ENCODE data around the gene PHC2. TPM values are rescaled to one million over a fixed set of nuclear protein-coding genes. Genes with fewer than 3 reads are reported as not detected.

PHC2 gene
- total RNA-seq, 1 donor from 2014 or later, result 107 TPM

DNA sequence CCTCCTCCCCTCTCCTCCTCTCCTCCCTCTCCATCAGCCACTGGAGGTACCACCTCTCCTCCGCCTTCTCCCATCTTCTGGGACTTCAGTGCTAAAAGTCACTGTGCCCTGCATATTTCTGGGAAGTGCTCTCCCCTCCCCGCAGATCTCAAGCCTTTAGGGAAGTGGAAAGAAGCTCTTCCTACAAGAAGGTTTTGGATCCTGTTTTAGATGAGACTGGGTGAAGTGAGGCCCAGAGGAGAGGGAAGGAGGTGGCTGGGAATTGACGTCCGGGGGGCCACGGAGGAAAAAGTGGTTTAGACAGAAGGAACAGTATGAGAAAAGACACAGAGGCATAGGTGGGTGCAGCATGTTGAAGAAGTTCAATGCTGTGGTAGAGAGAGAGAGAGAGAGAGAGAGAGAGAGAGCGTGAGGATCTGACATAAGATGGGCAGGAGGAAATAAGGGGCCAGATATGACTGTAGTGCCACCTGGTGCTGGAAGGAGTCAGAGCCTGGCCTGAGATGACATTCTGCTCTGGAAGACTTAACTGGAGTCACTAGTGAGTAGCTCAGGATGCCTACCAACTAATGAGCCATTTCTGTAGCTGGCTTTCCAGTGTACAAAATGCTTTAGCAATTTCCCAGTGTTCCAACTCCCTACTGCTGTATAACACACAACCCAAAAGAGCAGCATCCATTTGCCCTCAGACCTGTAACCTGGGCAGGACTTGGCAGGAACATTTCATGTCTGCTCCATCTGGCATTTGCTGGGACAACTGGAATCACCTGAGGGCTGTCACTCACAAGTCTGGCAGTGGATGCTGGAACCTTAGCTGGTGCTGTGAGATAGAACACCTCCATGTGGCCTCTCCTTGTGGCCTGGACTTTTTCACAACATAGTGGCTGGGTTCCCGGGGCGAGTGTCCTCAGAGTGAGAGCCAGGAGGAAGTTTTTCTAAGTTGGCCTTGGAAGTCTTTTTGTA is 24.9 kb upstream of the PHC2 start:
- peak; percentile 73 for DNase-seq (ENCODE audit: low spot score)

DNA sequence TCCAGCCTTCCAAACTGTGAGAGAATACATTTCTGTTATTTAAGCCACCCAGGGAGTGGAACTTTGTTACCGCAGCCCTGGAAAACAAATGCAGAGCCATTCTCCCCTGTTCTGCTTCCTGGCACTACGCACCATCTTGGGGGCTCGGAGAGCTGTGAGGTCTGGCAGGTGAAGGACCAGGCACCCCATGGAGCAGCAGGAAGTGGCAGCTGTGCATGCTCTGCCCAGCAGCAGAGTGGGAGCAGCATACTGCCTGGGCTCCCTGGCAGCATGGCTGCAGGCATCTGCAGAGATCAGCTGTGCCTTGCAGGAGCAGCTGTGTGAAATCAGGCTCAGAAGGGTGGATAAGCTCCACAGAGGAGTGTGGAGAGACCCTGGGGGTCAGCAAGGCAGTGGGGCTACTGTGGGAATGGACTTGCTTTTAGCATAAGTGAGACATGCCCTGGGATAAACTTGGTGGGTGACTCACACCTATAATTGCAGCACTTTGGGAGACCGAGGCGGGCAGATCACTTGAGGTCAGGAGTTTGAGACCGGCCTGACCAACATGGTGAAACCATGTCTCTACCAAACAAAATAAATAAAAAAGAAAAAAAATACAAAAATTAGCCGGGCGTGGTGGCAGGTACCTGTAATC is 23.9 kb upstream of the PHC2 start:
- DNase-seq (ENCODE audit: low spot score), result no peak

- no peak for DNase-seq (ENCODE audit: low spot score)
Observed at GRCh38 chr1:33446590-33446989, 15.7 kb upstream of the PHC2 start.

- no peak for DNase-seq (ENCODE audit: low spot score)
Observed at GRCh38 chr1:33445108-33445507, 14.2 kb upstream of the PHC2 start.

- no peak for DNase-seq (ENCODE audit: low spot score)
Observed at GRCh38 chr1:33443705-33444180, 12.8 kb upstream of the PHC2 start.

GRCh38 chr1:33443080-33443704 is 12.3 kb upstream of the PHC2 start:
- no peak for DNase-seq (ENCODE audit: low spot score)

- DNase-seq (ENCODE audit: low spot score), result no peak
Observed at GRCh38 chr1:33442141-33442540, 11.2 kb upstream of the PHC2 start.

GRCh38 chr1:33441088-33441745 is 10.3 kb upstream of the PHC2 start:
- DNase-seq (ENCODE audit: low spot score), result no peak

DNA sequence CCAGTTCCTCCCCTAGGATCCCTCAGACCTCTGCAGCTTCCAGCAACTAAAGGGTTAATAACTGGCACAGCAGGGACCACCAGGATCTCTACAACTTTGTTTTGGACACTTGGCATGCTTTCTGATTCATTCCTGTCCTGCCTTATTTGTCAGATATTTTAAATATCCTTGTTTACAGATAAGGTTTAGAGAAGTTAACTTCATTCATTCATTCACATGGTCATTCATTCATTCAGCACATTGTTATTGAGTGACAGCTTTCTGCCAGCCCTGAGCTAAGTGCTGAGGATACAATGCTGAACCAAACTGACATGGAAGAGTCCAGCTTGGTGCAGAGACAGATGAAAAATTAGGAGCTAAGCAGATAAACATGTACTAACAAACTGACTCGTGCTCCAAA is 8.8 kb upstream of the PHC2 start:
- no peak for DNase-seq (ENCODE audit: low spot score)

DNA sequence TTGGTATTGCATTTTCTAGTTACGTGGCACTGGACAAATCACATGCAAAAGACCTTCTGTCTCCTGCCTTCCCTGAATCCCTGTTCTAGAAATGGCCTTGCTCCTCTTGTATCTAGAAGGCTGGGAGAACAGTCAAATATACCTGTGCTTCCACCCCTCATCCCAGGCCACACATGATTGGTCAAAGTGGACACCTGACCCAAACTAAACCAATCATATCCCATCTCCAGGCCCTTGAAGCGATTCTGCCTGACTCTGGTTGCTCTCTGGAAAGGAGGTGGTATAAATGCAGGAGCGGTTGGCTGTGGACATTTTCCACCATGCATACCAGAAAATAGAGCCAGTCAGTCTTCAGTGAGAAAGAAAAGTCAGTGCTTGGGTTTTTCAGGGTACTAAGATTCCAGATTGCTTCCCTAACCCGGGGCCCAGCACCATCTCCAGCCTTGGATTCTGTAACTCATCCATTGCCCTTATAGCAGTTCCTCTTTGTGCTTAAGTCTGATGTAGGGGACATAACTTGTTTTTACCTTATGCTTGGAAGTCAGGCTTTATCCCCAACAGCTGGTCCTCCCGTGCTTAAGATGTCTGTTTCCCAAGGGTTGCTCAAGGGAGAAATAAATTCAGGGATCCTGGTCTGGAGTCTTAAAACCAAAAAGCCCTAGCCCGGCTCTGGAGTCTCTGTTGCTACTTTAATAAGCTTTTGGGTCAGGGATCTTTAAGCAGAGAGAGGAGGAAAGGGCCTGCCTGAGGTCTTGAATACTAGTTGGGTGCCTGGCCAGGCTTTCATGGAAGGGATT is 7.7 kb upstream of the PHC2 start:
- no peak for DNase-seq (ENCODE audit: low spot score)

DNA sequence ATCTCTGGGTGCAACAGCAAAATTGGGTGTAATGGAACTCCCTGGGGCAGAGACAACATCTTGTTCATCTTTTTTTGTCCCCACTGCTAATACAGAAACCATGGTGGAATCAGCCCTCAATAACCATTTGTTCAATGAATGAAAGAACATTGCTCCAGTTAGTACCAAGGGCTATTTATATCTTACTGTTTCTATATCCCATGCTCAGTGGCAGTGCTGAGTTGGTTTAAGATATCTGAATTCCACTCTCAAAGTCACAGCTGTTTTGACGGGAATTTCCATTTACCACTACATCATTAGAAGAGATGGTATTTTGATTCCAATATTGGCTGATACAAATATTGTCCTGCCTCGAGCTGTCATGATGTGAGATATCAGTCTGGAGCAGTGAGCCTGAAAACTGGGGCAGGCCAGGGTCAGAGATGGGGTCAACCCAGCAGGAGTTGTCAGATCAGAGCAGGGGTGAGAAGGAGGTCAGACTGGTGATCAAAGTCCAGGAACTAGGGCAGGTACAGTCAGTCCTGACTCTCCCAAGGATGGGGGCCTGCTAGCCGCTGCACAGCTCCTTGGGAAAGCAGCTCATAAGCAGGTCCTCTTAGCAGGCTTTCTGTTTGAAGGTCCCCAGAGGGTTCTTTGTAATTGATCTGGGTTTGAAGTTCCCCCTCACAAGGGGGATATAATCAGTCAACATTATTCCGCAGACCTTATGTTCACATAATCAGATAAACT is 5.8 kb upstream of the PHC2 start:
- no peak for DNase-seq (ENCODE audit: low spot score)

DNA sequence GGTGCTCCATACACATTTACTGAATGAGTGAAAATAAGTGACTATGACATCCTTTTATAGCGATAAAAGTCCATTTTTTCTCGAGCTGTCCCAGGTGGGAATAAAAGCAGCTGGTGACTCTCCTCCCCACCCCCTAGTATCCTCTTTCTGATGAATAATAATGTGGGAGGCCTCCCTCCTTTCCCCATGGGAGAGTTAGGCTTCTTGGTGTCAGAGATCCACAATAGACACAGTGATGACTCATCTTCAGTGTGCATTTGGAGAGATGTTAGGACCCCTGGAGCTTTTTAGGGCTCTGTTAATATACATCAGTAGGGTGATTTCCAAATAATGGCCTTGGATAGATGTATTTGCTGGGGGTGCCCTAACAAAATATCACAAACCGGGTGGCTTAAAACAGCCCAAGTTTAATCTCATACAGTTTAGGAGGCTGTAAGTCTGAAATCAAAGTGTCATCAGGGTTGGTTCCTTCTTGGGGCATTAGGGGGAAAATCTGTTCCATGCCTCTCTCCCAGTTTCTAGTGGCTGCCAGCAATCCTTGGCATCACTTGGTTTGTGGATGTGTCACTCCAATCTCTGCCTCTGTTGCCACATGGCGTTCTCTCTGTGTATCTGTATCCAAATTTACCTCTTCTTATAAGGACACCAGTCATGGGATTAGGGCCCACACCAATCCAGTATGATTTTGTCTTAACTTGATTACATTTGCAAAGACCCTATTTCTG is 4.4 kb upstream of the PHC2 start:
- no peak for DNase-seq (ENCODE audit: low spot score)

- no peak for DNase-seq (ENCODE audit: low spot score)
Observed at GRCh38 chr1:33434363-33434750, 3.5 kb upstream of the PHC2 start.

DNA sequence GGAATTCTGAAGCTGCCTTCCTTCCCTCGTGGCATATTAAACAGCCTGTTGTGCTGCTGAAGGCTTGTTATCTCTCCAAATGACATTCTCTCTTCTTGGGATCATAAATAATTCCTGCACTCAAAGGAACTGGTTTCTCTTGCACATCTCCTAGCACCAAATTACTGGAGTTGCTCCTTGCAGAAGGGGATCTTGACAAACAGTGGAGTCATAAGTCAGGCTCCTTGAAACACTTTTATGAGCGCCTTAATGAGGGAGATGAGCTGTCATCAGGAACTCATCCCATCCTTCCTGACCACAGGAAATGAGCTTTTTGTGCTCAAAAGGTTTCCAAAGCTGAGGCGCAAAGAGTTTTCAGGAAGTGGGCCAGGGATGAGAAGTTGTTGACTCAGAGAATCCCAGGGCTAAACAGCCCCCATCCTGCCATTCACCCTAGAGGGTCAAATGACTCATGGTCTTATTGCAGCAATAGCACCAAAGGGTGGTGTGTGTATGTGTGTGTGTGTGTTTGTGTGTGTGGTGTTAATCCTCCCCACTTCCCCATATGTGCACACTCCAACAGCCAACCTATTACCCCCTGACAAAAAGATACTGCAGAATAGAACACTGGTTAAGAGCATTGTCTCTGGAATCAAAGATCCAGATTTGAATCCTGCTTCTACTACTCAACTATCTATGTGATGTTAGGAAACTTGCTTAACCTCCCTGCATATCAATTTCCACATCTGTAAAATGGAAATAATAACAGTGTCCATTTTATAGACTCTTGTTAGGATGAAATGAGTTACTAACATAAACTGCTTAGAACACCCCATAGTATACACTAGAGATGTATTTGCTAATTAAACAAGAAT is 2.8 kb upstream of the PHC2 start:
- peak; percentile 70 for DNase-seq (ENCODE audit: low spot score)

DNA sequence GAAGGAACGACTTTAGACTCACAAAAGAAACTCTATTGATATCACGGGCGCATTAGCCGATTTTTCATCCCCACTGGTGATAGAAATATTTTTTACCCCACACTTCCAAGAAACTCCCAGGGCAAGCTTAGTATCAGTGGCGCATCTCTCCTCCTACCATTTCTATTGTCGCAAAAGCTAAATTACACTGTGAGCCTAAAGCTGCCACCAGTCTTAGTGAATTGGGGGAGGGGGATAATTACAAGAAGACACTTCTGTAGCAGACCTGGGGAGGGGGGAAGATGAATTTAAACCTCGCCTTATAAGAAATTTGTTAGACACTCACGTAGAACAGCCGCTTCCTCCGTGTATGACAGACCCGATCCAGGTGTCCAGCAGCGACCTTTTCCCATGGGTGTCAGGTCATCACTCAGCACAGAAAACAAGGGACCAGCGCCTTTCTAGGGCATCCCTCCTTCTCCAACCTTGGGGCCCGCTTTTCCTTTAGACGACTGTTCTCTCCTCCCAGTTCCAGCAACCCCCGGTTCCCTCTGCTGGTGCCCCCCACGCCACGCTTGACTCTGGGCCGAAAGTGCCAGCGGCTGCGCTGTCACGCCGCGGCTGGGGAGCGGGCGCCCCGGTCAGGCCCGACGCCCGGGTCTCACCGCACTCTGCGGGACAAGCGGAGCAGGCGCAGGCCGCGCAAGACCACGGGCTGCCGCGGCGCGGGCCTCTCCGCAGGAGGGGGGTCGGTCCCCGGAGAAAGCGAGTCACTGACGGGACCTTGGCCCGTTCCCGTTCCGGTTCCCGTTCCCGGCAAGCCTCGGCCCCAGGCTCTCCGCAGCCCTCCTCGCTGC is 821 bp downstream of the PHC2 start:
- no peak for DNase-seq (ENCODE audit: low spot score)

GRCh38 chr1:33429332-33429731 is 1.6 kb downstream of the PHC2 start:
- DNase-seq (ENCODE audit: low spot score), result no peak

- DNase-seq (ENCODE audit: low spot score), result no peak
Observed at GRCh38 chr1:33428661-33429060, 2.2 kb downstream of the PHC2 start.

DNA sequence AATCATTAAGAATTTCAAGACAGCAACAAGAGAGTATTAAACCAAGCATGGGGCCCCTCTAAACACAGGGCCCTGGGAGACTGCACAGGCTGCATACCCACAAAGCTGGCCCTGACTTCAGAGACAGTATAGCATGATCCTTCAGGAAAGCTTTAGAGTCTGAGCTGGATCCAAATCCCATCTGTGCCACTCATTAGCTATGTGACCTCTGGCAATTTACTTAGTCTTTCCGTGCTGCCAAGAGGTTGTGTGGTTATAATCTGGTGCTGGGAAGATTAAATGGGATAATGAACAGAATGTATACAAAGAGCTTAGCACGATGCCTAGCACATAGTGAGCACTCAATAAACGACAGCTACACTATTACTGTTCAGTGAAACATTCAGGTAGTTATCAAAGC is 4.0 kb downstream of the PHC2 start:
- no peak for DNase-seq (ENCODE audit: low spot score)

Measured in ureter (tissue), 1 donor.